ENCODE measurements around the gene RIPOR1.

GRCh38 chr16:67528222-67528869 is at the start of gene RIPOR1:
- TF ChIP-seq CTCF (IDR thresholded peaks at IDR 0.05) (no peak), POLR2A (IDR thresholded peaks at IDR 0.05) (no peak)
